Mesothelial cell of epicardium (in vitro differentiated cells): ENCODE results near the gene PAXIP1. TPM values are rescaled to one million over a fixed set of nuclear protein-coding genes. Genes with fewer than 3 reads are reported as not detected.
A peak's percentile ranks its signal among the peaks of the same experiment; 100 is the strongest.

Source experiments
- DNase-seq, 2 experiments: peaks; one replicate each; pipeline ENCODE4 v3.0.0; 2021; ENCODE audit warnings: low spot score in 2 of 2; ENCODE audit not compliant: unreplicated experiment in 2 of 2
- H3K27ac Mint-ChIP-seq: 2 replicates; pipeline ENCODE4 v1.8.0; 2021; ENCODE audit warnings: mixed read lengths
- H3K27me3 Mint-ChIP-seq: 2 replicates; pipeline ENCODE4 v1.8.0; 2021; ENCODE audit warnings: low read depth, mixed read lengths
- H3K36me3 Mint-ChIP-seq: 2 replicates; pipeline ENCODE4 v1.8.0; 2021; ENCODE audit warnings: mixed read lengths
- H3K4me1 Mint-ChIP-seq: 2 replicates; pipeline ENCODE4 v1.8.0; 2021; ENCODE audit warnings: mixed read lengths
- H3K4me3 Mint-ChIP-seq: 2 replicates; pipeline ENCODE4 v1.8.0; 2021; ENCODE audit warnings: mild to moderate bottlenecking, moderate library complexity, mixed read lengths
- H3K9me3 Mint-ChIP-seq: 2 replicates; pipeline ENCODE4 v1.8.0; 2021; ENCODE audit warnings: mixed read lengths
- CTCF ChIP-seq: fragments of 200-600 bp; sonication (generic); IDR thresholded peaks from one replicate; pipeline ENCODE4 v1.5.0; 2021; ENCODE audit warnings: antibody characterized with exemption; ENCODE audit not compliant: unreplicated experiment
- total RNA-seq: library from RNA; stranded (reverse); gene quantifications from 3 replicates; pipeline ENCODE4 v1.2.1, GENCODE V29; 2021

PAXIP1 gene
- total RNA-seq, 1 donor from 2014 or later = 21.3 TPM

GRCh38 chr7:154967401-154967955 is 35.4 kb downstream of the PAXIP1 start:
- Mint-ChIP-seq H3K27me3 (no peaks in the 10 kb centered on the region), H3K4me1 (no peaks in the 10 kb centered on the region), H3K27ac (no peak overlapping the region), H3K36me3 (peaks cover 33% of the 10 kb centered on the region), H3K4me3 (no peak overlapping the region), H3K9me3 (no peaks in the 10 kb centered on the region)
- no peak for TF ChIP-seq CTCF
- no peak for DNase-seq

- no peak for TF ChIP-seq CTCF
- Mint-ChIP-seq H3K4me3 (no peak overlapping the region), H3K9me3 (no peaks in the 10 kb centered on the region), H3K36me3 (peaks cover 48% of the 10 kb centered on the region), H3K4me1 (no peaks in the 10 kb centered on the region), H3K27ac (no peak overlapping the region), H3K27me3 (no peaks in the 10 kb centered on the region)
- no peak for DNase-seq
These were observed 37.9 kb downstream of the PAXIP1 start for GRCh38 chr7:154965014-154965413.

- Mint-ChIP-seq H3K27me3 (no peaks in the 10 kb centered on the region), H3K27ac (no peak overlapping the region), H3K4me1 (no peaks in the 10 kb centered on the region), H3K9me3 (no peaks in the 10 kb centered on the region), H3K4me3 (no peak overlapping the region), H3K36me3 (peaks cover 49% of the 10 kb centered on the region)
- no peak for TF ChIP-seq CTCF
- no peak for DNase-seq
These were observed 42.7 kb downstream of the PAXIP1 start for GRCh38 chr7:154960063-154960790.

GRCh38 chr7:154956427-154956826 is 46.5 kb downstream of the PAXIP1 start:
- H3K9me3 Mint-ChIP-seq = no peaks in the 10 kb centered on the region
- no peak for DNase-seq
- TF ChIP-seq CTCF = no peak
- no peaks in the 10 kb centered on the region for H3K4me1 Mint-ChIP-seq
- no peak overlapping the region for H3K4me3 Mint-ChIP-seq
- no peak overlapping the region for H3K27ac Mint-ChIP-seq
- peaks cover 48% of the 10 kb centered on the region for H3K36me3 Mint-ChIP-seq
- H3K27me3 Mint-ChIP-seq = no peaks in the 10 kb centered on the region

- Mint-ChIP-seq H3K4me3 (no peak overlapping the region), H3K9me3 (no peaks in the 10 kb centered on the region), H3K27me3 (no peaks in the 10 kb centered on the region), H3K36me3 (peaks cover 37% of the 10 kb centered on the region), H3K4me1 (no peaks in the 10 kb centered on the region), H3K27ac (no peak overlapping the region)
- peak; percentile 38 for TF ChIP-seq CTCF
- DNase-seq = peak in 1 of 2 experiments; percentile 54
These were observed 49.8 kb downstream of the PAXIP1 start for GRCh38 chr7:154953006-154953684.
